Measurements from ENCODE around the gene PACS2.

Gene PACS2

DNA sequence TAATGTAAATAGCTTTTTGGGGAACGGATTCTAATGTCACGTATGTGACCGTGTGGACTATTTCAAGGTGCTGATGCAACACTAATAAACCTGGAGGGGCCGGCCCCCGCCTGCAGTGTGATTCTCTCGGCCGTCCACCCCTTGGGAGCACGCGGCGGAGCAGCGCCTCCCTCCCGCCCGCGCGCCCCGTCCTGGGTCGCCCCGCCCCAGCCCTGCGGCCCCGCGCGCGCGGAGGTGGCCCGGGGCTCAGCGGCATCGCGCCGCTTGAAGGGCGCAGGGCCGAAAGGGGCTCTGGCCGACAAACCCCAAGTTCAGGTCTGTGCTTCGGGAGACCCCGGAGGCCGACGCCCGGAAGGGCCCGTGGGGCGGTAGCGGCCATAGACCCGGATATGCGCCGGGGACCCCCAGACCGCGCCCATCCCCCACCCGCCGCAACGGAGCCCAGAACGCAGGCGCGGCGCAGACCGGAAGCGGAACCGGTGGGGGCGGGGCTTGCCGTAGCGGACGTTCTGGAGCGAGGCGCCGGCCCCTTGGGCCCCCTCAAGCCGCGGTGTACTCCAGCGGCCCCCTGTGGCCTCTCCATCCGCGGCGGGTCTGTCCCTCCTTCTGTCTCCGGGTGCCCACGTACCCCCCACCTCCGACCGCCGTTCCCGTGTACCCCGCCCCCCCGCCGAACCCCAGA lies 83.6 kb downstream of the PACS2 start, which contains the start of gene TEX22:
TSS of gene TEX22 (plus strand) at position 495 of the 682 bp plus-strand sequence. CDS start 803 bp downstream, outside the sequence.
- Histone ChIP-seq H3K27ac (replicated peaks) (peak within 1 kb of the TSS; percentile 97), H3K27me3 (ENCODE audit: insufficient read depth, poor library complexity, severe bottlenecking) (no peaks in the 10 kb centered on the region), H3K4me3 (replicated peaks; ENCODE audit: insufficient read depth, low read length) (peak within 1 kb of the TSS; percentile 73)
- TF ChIP-seq GABPA (IDR thresholded peaks at IDR 0.05; ENCODE audit: low read depth) (peak; percentile 81), SPI1 (IDR thresholded peaks at IDR 0.05; ENCODE audit: borderline replicate concordance, low read depth) (no peak), POLR2AphosphoS5 (IDR thresholded peaks at IDR 0.05; ENCODE audit: low read depth) (peak; percentile 74)
- TF ChIP-seq, protein P1, sequence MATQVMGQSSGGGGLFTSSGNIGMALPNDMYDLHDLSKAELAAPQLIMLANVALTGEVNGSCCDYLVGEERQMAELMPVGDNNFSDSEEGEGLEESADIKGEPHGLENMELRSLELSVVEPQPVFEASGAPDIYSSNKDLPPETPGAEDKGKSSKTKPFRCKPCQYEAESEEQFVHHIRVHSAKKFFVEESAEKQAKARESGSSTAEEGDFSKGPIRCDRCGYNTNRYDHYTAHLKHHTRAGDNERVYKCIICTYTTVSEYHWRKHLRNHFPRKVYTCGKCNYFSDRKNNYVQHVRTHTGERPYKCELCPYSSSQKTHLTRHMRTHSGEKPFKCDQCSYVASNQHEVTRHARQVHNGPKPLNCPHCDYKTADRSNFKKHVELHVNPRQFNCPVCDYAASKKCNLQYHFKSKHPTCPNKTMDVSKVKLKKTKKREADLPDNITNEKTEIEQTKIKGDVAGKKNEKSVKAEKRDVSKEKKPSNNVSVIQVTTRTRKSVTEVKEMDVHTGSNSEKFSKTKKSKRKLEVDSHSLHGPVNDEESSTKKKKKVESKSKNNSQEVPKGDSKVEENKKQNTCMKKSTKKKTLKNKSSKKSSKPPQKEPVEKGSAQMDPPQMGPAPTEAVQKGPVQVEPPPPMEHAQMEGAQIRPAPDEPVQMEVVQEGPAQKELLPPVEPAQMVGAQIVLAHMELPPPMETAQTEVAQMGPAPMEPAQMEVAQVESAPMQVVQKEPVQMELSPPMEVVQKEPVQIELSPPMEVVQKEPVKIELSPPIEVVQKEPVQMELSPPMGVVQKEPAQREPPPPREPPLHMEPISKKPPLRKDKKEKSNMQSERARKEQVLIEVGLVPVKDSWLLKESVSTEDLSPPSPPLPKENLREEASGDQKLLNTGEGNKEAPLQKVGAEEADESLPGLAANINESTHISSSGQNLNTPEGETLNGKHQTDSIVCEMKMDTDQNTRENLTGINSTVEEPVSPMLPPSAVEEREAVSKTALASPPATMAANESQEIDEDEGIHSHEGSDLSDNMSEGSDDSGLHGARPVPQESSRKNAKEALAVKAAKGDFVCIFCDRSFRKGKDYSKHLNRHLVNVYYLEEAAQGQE (IDR thresholded peaks at IDR 0.05; ENCODE audit: insufficient replicate concordance, low read depth), result no peak
- TF ChIP-seq, protein P2, sequence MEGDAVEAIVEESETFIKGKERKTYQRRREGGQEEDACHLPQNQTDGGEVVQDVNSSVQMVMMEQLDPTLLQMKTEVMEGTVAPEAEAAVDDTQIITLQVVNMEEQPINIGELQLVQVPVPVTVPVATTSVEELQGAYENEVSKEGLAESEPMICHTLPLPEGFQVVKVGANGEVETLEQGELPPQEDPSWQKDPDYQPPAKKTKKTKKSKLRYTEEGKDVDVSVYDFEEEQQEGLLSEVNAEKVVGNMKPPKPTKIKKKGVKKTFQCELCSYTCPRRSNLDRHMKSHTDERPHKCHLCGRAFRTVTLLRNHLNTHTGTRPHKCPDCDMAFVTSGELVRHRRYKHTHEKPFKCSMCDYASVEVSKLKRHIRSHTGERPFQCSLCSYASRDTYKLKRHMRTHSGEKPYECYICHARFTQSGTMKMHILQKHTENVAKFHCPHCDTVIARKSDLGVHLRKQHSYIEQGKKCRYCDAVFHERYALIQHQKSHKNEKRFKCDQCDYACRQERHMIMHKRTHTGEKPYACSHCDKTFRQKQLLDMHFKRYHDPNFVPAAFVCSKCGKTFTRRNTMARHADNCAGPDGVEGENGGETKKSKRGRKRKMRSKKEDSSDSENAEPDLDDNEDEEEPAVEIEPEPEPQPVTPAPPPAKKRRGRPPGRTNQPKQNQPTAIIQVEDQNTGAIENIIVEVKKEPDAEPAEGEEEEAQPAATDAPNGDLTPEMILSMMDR (IDR thresholded peaks at IDR 0.05; ENCODE audit: insufficient read depth, low read length), result no peak
- peak; percentile 82 to 85 for DNase-seq (ENCODE audit: low read depth in 1 of 2, low spot score in 1 of 2)

DNA sequence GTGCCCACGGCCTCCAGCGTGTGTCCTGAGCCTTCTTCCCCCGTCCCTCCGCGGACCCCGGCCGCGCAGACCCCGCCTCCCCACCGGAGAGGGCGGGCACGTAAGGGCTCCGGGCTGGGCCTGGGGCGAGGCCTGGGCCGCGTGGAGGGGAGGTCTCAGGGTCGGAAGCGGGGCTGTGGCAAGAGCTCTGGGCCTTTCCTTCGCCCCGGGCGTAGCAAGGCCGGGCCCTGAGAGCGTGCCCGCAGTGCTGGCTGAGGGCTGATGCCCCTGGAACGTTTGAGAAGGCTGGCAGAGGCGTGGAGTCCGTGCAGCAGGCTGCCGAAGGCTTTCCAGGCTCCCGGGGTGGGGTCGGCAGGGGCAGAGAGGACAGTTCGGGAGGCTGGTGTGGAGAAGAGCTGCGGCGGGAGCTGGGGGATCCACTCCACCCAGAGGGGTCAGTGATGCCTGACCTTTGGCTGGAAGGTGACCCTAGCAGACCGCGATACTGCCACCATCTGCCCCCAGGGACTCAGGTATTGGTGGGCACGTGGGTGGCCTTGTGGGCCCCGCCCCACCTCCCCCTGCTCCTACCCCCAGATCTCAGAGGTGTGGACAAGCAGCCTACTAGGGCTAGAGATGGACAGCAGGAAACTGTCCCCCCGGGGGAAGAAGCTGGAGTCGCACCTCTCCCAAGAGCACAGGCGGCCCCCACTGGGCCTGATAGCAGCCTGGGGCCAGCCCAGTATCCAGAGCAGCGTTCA lies 84.3 kb downstream of the PACS2 start:
- Histone ChIP-seq H3K4me3 (replicated peaks; ENCODE audit: insufficient read depth, low read length) (peak overlapping the region; percentile 73), H3K27me3 (ENCODE audit: insufficient read depth, poor library complexity, severe bottlenecking) (no peaks in the 10 kb centered on the region), H3K27ac (replicated peaks) (peak overlapping the region; percentile 97)

DNA sequence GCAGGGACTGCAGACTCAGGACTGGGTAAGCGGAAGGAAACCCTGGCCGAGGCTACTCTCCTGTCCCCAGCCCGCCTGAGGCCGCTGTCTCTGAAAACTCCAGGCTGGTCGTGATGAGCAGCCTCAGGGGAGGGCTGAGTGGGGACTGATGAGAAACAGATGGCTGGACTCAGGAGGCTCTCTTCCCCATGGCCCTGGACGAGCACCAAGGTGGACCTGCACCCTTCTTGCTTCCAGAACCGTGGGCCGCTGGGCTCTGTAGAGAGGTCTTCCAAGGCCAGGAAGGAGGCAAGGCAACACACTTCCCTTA lies 84.9 kb downstream of the PACS2 start:
- peak overlapping the region; percentile 73 for H3K4me3 ChIP-seq (replicated peaks; ENCODE audit: insufficient read depth, low read length)
- H3K27ac ChIP-seq (replicated peaks), result peak overlapping the region; percentile 97
- TF ChIP-seq, protein P1 (IDR thresholded peaks at IDR 0.05; ENCODE audit: insufficient replicate concordance, low read depth), result no peak
- no peak for TF ChIP-seq SPI1 (IDR thresholded peaks at IDR 0.05; ENCODE audit: borderline replicate concordance, low read depth)
- TF ChIP-seq, protein P2 (IDR thresholded peaks at IDR 0.05; ENCODE audit: insufficient read depth, low read length), result no peak
- TF ChIP-seq POLR2AphosphoS5 (IDR thresholded peaks at IDR 0.05; ENCODE audit: low read depth), result no peak
- no peak for TF ChIP-seq GABPA (IDR thresholded peaks at IDR 0.05; ENCODE audit: low read depth)
- DNase-seq (ENCODE audit: low read depth in 1 of 2, low spot score in 1 of 2), result peak in 1 of 2 experiments; percentile 41
- H3K27me3 ChIP-seq (ENCODE audit: insufficient read depth, poor library complexity, severe bottlenecking), result no peaks in the 10 kb centered on the region

More for the DNA sequence above, 84.3 kb downstream of the PACS2 start:
- DNase-seq (ENCODE audit: low read depth in 1 of 2, low spot score in 1 of 2), result peak; percentile 58 to 68
- TF ChIP-seq, protein P2 (IDR thresholded peaks at IDR 0.05; ENCODE audit: insufficient read depth, low read length), result no peak
- TF ChIP-seq GABPA (IDR thresholded peaks at IDR 0.05; ENCODE audit: low read depth) (no peak), SPI1 (IDR thresholded peaks at IDR 0.05; ENCODE audit: borderline replicate concordance, low read depth) (no peak), POLR2AphosphoS5 (IDR thresholded peaks at IDR 0.05; ENCODE audit: low read depth) (peak; percentile 3; the same call in 1 of the 2 replicates)
- TF ChIP-seq, protein P1 (IDR thresholded peaks at IDR 0.05; ENCODE audit: insufficient replicate concordance, low read depth), result no peak

Measured in HL-60 (cell line).